ENCODE results near the gene MAP1LC3B.

GRCh38 chr16:87367529-87367928, 24.6 kb upstream of the MAP1LC3B start:
- TF ChIP-seq CTCF (conservative IDR thresholded peaks at IDR 0.05; ENCODE audit: low read depth, low read length): no peak
- TF ChIP-seq EZH2 (IDR thresholded peaks at IDR 0.05; ENCODE audit: borderline replicate concordance, low read depth, low read length, poor library complexity, severe bottlenecking): no peak

Data from A673 (cell line).